ENCODE measurements around the gene PLA2G2E.
A peak's percentile ranks its signal among the peaks of the same experiment; 100 is the strongest.
"Not testable (repeated sequence)": the region's sequence is repeated elsewhere in the genome, so short reads cannot be mapped to it uniquely, and the experiment has no call there.

Gene PLA2G2E

GRCh38 chr1:19884312-19884711 lies 39.1 kb downstream of the PLA2G2E start:
- peaks cover 4% of the 10 kb centered on the region for H3K36me3 Mint-ChIP-seq
- no peak overlapping the region for H3K27ac Mint-ChIP-seq
- DNase-seq = no peak
- peaks cover 36% of the 10 kb centered on the region for H3K4me1 Mint-ChIP-seq
- peak overlapping the region; percentile 85 for H3K4me3 Mint-ChIP-seq
- peaks cover 4% of the 10 kb centered on the region for H3K9me3 Mint-ChIP-seq
- peaks cover 8% of the 10 kb centered on the region for H3K27me3 Mint-ChIP-seq
- CTCF ChIA-PET = interaction anchor here (0.6 kb wide), 1 partner anchor 222 kb away, joined by 3 read pairs; no protein-coding TSS in a partner anchor

GRCh38 chr1:19882111-19883071 lies 41.0 kb downstream of the PLA2G2E start, which contains the start of gene OTUD3:
TSS of gene OTUD3 (plus strand) at chr1:19882395. CDS start at chr1:19882514, 119 bp downstream.
- Mint-ChIP-seq H3K4me1 (peaks cover 36% of the 10 kb centered on the region), H3K4me3 (peak within 1 kb of the TSS; percentile 85), H3K27ac (peak within 1 kb of the TSS; percentile 77), H3K36me3 (peaks cover 4% of the 10 kb centered on the region), H3K9me3 (peaks cover 4% of the 10 kb centered on the region), H3K27me3 (peaks cover 14% of the 10 kb centered on the region)
- CTCF ChIA-PET = interaction anchor here (0.6 to 2.3 kb wide), 6 partner anchors 12 to 480 kb away, joined by 3 to 12 read pairs (median 3); no protein-coding TSS in a partner anchor
- DNase-seq = peak; percentile 97

GRCh38 chr1:19880841-19881240 lies 42.6 kb downstream of the PLA2G2E start:
- CTCF ChIA-PET = interaction anchor here (1.1 kb wide), 1 partner anchor 591 kb away, joined by 3 read pairs; no protein-coding TSS in a partner anchor
- DNase-seq, H3K27ac Mint-ChIP-seq, H3K4me3 Mint-ChIP-seq, H3K36me3 Mint-ChIP-seq, H3K9me3 Mint-ChIP-seq: not testable (repeated sequence)
- Mint-ChIP-seq H3K4me1 (peaks cover 33% of the 10 kb centered on the region), H3K27me3 (peaks cover 17% of the 10 kb centered on the region)

GRCh38 chr1:19879661-19880060 lies 43.8 kb downstream of the PLA2G2E start:
- CTCF ChIA-PET = no interaction called here
- H3K9me3 Mint-ChIP-seq = peaks cover 4% of the 10 kb centered on the region
- no peak overlapping the region for H3K4me3 Mint-ChIP-seq
- no peak overlapping the region for H3K27ac Mint-ChIP-seq
- H3K27me3 Mint-ChIP-seq = peaks cover 20% of the 10 kb centered on the region
- peaks cover 27% of the 10 kb centered on the region for H3K4me1 Mint-ChIP-seq
- DNase-seq = no peak
- peaks cover 2% of the 10 kb centered on the region for H3K36me3 Mint-ChIP-seq

- Mint-ChIP-seq H3K4me3 (no peak overlapping the region), H3K27ac (no peak overlapping the region), H3K27me3 (peaks cover 20% of the 10 kb centered on the region), H3K4me1 (peaks cover 23% of the 10 kb centered on the region), H3K9me3 (peaks cover 4% of the 10 kb centered on the region), H3K36me3 (peaks cover 2% of the 10 kb centered on the region)
- CTCF ChIA-PET = no interaction called here
- DNase-seq = no peak
These were observed 44.2 kb downstream of the PLA2G2E start for GRCh38 chr1:19879227-19879626.

- Mint-ChIP-seq H3K36me3 (peaks cover 2% of the 10 kb centered on the region), H3K27me3 (peaks cover 23% of the 10 kb centered on the region), H3K9me3 (peaks cover 4% of the 10 kb centered on the region), H3K4me1 (peaks cover 17% of the 10 kb centered on the region), H3K4me3 (no peak overlapping the region), H3K27ac (no peak overlapping the region)
- no peak for DNase-seq
- CTCF ChIA-PET = interaction anchor here (0.5 kb wide), 1 partner anchor 23 kb away, joined by 3 read pairs; no protein-coding TSS in a partner anchor
These were observed 44.8 kb downstream of the PLA2G2E start for GRCh38 chr1:19878637-19878985.

GRCh38 chr1:19877821-19878636 lies 45.4 kb downstream of the PLA2G2E start:
- CTCF ChIA-PET = interaction anchor here (0.5 kb wide), 1 partner anchor 23 kb away, joined by 3 read pairs; no protein-coding TSS in a partner anchor
- no peak for DNase-seq
- H3K27ac Mint-ChIP-seq = no peak overlapping the region

GRCh38 chr1:19877181-19877750 lies 46.2 kb downstream of the PLA2G2E start:
- no peak overlapping the region for H3K4me3 Mint-ChIP-seq
- no peaks in the 10 kb centered on the region for H3K36me3 Mint-ChIP-seq
- no peak overlapping the region for H3K27ac Mint-ChIP-seq
- no peak for DNase-seq
- H3K27me3 Mint-ChIP-seq = peaks cover 33% of the 10 kb centered on the region
- peaks cover 4% of the 10 kb centered on the region for H3K9me3 Mint-ChIP-seq
- H3K4me1 Mint-ChIP-seq = peaks cover 8% of the 10 kb centered on the region
- CTCF ChIA-PET = no interaction called here

More at GRCh38 chr1:19877821-19878636, 45.4 kb downstream of the PLA2G2E start:
- H3K4me1 Mint-ChIP-seq = peaks cover 11% of the 10 kb centered on the region
- H3K9me3 Mint-ChIP-seq = peaks cover 4% of the 10 kb centered on the region
- peaks cover 27% of the 10 kb centered on the region for H3K27me3 Mint-ChIP-seq
- H3K4me3 Mint-ChIP-seq = no peak overlapping the region
- H3K36me3 Mint-ChIP-seq = peaks cover under 1% of the 10 kb centered on the region

- H3K27ac Mint-ChIP-seq = no peak overlapping the region
- peaks cover 44% of the 10 kb centered on the region for H3K27me3 Mint-ChIP-seq
These were observed 51.2 kb downstream of the PLA2G2E start for GRCh38 chr1:19872190-19872589.

More at GRCh38 chr1:19872190-19872589, 51.2 kb downstream of the PLA2G2E start:
- CTCF ChIA-PET = interaction anchor here (1.3 kb wide), 1 partner anchor 211 kb away, joined by 3 read pairs; no protein-coding TSS in a partner anchor
- no peaks in the 10 kb centered on the region for H3K9me3 Mint-ChIP-seq
- no peak for DNase-seq
- no peaks in the 10 kb centered on the region for H3K36me3 Mint-ChIP-seq
- no peak overlapping the region for H3K4me3 Mint-ChIP-seq
- no peaks in the 10 kb centered on the region for H3K4me1 Mint-ChIP-seq
